ENCODE results near the gene ZNF837. TPM values are rescaled to one million over a fixed set of nuclear protein-coding genes. Genes with fewer than 3 reads are reported as not detected.
A peak's percentile ranks its signal among the peaks of the same experiment; 100 is the strongest.
"Not testable (repeated sequence)": the region's sequence is repeated elsewhere in the genome, so short reads cannot be mapped to it uniquely, and the experiment has no call there.

The ZNF837 gene
- total RNA-seq, 2 donors from 2014 or later = 0.71 to 0.86 TPM

DNA sequence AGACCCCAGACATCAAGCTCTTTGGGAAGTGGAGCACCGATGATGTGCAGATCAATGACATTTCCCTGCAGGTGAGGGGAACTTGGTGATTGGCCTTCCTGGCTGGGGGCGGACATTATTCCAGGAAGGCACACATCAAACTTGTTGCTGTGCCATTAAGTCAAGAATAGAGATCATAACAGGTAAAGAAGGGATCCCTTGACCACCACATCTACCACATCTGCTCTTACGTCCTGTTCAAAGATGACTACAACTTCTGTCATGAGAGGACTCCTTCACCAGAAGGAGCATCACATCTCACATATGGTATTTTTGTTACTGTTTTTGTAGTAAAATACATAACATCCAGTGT lies 7.3 kb upstream of the ZNF837 start:
- peak overlapping the region; percentile 93 to 95 for H3K27ac Mint-ChIP-seq
- ATAC-seq = no peak
- H3K36me3 Mint-ChIP-seq = peaks cover 14% of the 10 kb centered on the region
- no peak for DNase-seq (ENCODE audit: low spot score)
- peak overlapping the region; percentile 90 for H3K4me3 Mint-ChIP-seq
- H3K9me3 Mint-ChIP-seq = no peaks in the 10 kb centered on the region
- H3K27me3 Mint-ChIP-seq = no peaks in the 10 kb centered on the region
- peaks cover 24 to 28% of the 10 kb centered on the region in 2 donors for H3K4me1 Mint-ChIP-seq (ENCODE audit: low read depth in 2 of 2)

DNA sequence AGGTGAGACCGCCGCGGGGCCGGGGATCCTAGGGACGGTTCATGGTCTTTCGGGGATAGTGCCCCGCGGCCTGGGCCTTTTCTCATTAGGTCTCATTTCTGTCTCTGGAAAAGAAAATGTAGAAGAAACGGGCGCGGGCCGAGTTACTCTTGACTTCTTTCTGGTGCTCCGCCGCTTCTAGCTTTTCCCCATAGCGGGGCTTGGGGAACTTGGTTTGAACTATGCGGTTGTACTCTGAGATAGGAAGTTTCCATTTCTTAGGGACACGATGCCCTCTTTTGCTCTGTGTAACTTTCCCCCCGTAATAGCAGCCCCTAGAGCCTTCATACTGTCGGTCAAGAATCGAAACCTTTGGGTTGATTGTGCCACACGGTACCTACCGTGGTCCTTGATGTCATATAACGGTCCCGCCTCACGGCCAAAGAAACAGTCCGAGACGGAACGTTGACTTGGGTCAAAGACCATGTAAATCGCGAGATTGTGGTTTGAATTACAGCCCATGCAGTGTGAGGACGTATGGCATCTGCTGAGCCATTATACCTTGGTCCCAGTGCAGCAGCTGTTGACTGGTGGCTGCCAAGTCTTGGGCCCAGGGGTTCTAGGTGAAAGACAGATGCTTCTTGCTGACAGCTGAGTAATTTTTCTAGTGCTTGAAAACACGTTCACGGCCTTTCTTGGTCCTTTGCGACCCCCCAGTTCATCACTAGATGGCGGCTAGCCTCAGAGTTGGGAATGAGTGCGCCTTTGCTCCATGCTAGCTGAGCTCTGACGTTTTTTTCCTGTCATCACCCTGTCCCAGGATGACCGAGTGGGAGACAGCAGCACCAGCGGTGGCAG lies 6.7 kb upstream of the ZNF837 start:
- H3K27me3 Mint-ChIP-seq = no peaks in the 10 kb centered on the region
- H3K4me1 Mint-ChIP-seq (ENCODE audit: low read depth in 2 of 2) = peaks cover 21 to 28% of the 10 kb centered on the region in 2 donors
- peaks cover 14% of the 10 kb centered on the region for H3K36me3 Mint-ChIP-seq
- no peak for DNase-seq (ENCODE audit: low spot score)
- no peaks in the 10 kb centered on the region for H3K9me3 Mint-ChIP-seq
- H3K4me3 Mint-ChIP-seq = peak overlapping the region; percentile 90
- ATAC-seq = no peak
- H3K27ac Mint-ChIP-seq = peak overlapping the region; percentile 93 to 95

DNA sequence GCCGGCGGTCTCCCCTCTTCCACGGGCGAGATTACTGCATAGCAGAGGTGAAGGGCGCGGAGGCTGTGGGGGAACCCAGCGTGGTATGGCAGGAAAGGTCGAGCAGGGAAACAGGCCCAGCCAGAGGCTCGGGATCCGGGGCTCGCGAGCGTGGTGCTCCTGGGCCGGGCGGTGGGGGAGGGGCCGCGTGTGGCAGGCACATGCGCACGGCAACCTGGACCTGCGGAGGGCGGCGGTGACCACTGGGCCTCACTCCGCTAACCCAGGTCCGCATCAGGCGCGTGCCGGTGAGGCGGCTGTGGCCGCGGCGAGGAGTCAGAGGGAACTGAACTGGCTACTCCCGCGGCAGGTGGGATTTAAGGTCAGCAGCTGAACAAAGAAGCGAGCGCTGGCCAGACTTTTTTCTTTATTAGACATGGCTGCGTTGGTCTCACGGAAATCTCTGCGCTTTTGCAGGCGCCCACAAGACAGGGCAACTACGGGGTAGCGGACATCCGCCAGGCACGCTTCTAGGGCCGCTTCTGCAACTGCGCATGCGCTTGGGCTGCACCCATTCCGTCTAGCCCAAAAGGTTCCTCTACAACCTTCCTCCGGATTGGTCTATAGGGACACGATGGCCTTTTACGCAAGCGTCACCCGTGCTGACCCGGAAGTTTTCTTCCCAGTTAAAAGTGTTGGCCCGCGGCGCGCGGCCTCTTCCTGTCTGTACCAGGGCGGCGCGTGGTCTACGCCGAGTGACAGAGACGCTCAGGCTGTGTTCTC lies 5.9 kb upstream of the ZNF837 start, which contains the start of gene RPS5:
Gene RPS5, plus strand, starts transcription at position 694 of the 762 bp plus-strand sequence. CDS start 869 bp downstream, outside the sequence.
- ATAC-seq (peak; percentile 95 to 97), DNase-seq (ENCODE audit: low spot score) (peak; percentile 97)
- Mint-ChIP-seq H3K4me1 (ENCODE audit: low read depth in 2 of 2) (peaks cover 25 to 33% of the 10 kb centered on the region in 2 donors), H3K36me3 (peaks cover 14% of the 10 kb centered on the region), H3K9me3 (no peaks in the 10 kb centered on the region), H3K27me3 (no peaks in the 10 kb centered on the region), H3K4me3 (peak within 1 kb of the TSS; percentile 90), H3K27ac (peak within 1 kb of the TSS; percentile 93 to 95)

DNA sequence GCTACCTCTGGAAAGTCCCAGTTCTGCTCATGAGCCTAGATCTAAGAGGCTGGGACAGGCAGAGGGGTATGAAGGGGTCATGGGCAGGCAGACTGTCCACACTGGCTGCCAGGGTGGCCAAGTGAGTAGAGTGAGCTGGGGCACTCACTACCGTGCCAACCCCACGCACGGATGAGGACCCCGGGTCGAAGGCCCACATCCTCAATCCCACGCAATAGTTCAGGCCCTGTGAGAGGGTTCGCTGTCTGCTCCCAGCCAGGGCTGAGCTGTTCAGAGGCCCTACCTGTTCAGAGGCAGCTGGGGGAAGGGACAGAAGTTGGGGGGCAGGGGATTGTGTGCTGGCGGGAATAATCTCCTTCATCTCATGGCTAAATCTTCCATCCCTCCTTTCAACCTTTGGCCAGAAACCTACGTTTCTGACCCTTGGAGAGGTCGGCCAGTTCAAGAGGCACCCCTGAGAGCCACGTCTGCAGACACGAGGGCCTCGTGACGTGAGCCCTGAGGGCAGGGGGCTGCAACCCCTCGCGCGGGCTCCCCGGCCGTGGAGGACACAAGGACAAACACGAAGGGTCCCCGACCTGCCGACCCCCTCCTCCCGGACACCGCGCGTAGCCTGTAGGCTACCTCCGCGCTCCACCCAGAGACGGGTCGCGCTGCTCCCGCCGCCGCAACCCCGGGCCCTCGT lies 5.2 kb upstream of the ZNF837 start:
- H3K4me1 Mint-ChIP-seq (ENCODE audit: low read depth in 2 of 2) = peaks cover 25 to 32% of the 10 kb centered on the region in 2 donors
- H3K4me3 Mint-ChIP-seq = peak overlapping the region; percentile 90
- DNase-seq (ENCODE audit: low spot score) (no peak), ATAC-seq (peak; percentile 0 to 12)
- peak overlapping the region; percentile 93 to 95 for H3K27ac Mint-ChIP-seq
- no peaks in the 10 kb centered on the region for H3K27me3 Mint-ChIP-seq
- H3K36me3 Mint-ChIP-seq = peaks cover 14% of the 10 kb centered on the region
- no peaks in the 10 kb centered on the region for H3K9me3 Mint-ChIP-seq

DNA sequence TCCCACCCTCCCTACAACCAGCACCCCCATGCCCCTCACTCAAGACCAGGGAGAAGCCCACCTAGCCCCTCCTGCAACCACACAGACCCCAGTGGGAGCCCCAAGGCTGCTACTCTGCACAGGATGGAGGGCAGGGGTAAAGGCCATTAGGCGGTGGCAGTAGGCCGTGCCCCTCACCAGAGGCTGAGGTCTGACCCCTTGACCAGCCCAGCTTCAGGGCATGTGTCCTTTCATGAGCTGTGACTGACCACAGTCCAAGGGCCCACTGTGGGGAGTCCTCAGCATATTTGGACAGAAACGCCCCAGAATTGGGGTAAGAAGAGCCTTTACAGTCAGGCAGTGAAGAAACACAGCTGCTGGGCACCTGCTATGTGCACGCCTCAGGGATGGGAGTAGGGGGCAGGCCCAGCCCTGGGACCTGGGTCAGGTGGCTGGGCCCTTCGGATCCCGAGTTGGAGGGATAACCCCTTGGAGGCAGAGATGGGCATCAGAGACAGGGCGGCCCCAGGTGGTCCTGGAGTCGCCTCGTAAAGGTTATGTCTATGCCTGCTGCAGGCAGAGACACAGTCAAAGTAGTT lies 4.6 kb upstream of the ZNF837 start:
- Mint-ChIP-seq H3K4me3 (peak overlapping the region; percentile 90), H3K4me1 (ENCODE audit: low read depth in 2 of 2) (peaks cover 21 to 29% of the 10 kb centered on the region in 2 donors), H3K27ac (peak overlapping the region; percentile 93 to 95), H3K27me3 (no peaks in the 10 kb centered on the region), H3K36me3 (peaks cover 14% of the 10 kb centered on the region), H3K9me3 (no peaks in the 10 kb centered on the region)
- ATAC-seq (no peak), DNase-seq (ENCODE audit: low spot score) (no peak)

DNA sequence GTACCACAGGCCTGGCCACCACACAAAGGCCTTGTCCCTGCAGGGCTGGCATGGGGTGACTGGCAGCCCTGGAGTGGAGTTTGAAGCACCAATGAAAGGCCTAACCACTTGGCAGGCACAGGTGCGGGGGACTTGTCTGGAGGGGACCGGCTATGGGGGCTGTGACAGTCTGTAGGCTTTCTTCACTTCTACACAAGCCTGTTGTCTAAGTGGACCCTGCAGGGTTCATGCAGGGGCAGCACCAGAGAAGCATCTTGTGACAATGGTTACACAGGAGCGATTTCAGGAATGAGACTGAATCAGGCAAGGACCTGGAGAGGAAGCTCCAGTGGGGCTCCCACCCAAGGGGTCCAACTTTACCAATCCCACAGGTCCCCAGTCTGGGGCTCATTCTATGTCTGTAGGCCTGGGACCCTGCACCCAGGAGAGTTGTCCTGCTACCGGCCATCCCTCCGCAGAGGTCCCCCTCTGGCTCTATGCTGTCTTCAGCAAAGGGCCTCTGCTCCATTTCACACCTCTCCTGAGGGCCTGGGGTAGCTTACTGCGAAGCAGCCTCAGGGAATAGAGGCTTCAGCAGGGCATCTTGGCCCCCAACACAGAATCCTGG lies 2.3 kb upstream of the ZNF837 start:
- Mint-ChIP-seq H3K9me3 (no peaks in the 10 kb centered on the region), H3K27me3 (no peaks in the 10 kb centered on the region), H3K36me3 (peaks cover 4% of the 10 kb centered on the region), H3K4me3 (no peak overlapping the region), H3K4me1 (ENCODE audit: low read depth in 2 of 2) (peaks cover 26 to 30% of the 10 kb centered on the region in 2 donors), H3K27ac (peak overlapping the region; percentile 67 to 95)
- DNase-seq (ENCODE audit: low spot score) = no peak
- no peak for ATAC-seq

DNA sequence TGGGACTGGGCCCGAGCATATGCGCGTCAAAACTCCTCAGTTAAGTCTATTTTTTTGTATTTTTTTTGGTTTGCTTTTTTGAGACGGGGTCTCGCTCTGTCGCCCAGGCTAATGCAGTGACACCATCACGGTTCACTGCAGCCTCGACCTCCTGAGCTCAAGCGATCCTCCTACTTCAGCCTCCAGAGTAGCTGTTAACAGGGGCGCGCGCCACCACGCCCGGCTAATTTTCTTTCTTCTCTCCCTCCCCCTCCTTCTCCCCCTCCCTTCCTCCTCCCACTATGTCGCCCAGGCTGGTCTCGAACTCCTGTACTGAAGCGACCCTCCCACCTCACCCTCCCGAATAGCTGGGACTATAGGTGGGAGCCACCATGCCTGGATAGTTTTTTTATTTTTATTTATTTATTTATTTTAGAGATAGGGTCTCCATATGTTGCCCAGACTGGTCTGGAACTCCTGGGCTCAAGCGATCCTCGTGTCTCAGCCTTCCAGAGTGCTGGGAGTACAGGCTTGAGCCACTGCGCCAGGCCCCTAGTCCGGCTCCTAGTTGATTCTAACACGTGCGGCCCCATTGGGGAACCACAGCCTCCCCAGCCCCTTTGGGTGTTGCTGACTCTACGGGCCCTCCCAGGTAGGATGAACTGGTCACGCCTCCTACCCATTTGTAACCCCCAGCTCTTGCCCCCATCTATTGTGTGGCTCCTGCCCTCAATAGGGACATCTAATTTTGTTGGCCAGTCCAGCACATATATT lies 806 bp upstream of the ZNF837 start:
- H3K36me3 Mint-ChIP-seq = no peaks in the 10 kb centered on the region
- H3K27me3 Mint-ChIP-seq = no peaks in the 10 kb centered on the region
- H3K27ac Mint-ChIP-seq = peak overlapping the region; percentile 83 to 95
- ATAC-seq (no peak), DNase-seq (ENCODE audit: low spot score) (no peak)
- peaks cover 17 to 18% of the 10 kb centered on the region in 2 donors for H3K4me1 Mint-ChIP-seq (ENCODE audit: low read depth in 2 of 2)
- peak overlapping the region; percentile 91 for H3K4me3 Mint-ChIP-seq
- no peaks in the 10 kb centered on the region for H3K9me3 Mint-ChIP-seq

DNA sequence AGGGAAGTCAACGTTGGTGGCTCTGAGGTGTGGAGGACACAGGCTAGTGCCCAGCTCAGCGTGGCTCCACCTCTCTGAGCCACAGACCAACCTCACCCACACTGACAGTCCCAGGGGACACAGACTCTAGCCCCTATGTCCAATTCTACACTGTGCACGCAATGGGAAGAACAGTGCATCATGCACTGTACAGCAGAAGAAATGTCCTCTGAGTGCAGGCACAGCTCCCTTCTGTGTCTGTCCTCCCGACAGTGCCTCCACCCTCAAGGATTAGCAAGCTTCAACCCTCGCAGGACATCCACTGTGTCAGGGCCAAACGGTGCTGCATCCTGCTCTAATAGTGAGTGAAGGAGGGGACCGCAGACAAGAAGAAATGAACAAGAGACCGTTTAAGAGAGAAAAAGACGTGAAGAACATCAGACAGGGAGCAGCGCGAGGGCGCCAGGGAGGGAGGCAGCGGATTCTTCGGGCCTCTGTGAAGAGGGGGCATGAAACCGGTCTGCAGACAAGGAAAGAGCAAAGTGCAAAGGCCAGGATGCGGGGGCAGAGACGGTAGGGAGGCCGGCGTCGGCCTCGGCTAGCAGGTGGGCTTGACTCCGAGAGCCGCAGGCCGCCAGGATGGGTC lies 681 bp downstream of the ZNF837 start:
- DNase-seq (ENCODE audit: low spot score) = no peak
- peak overlapping the region; percentile 83 to 95 for H3K27ac Mint-ChIP-seq
- ATAC-seq = no peak
- no peaks in the 10 kb centered on the region for H3K27me3 Mint-ChIP-seq
- H3K36me3 Mint-ChIP-seq = no peaks in the 10 kb centered on the region
- H3K9me3 Mint-ChIP-seq = no peaks in the 10 kb centered on the region
- H3K4me1 Mint-ChIP-seq (ENCODE audit: low read depth in 2 of 2) = peaks cover 14 to 17% of the 10 kb centered on the region in 2 donors
- peak overlapping the region; percentile 91 for H3K4me3 Mint-ChIP-seq

DNA sequence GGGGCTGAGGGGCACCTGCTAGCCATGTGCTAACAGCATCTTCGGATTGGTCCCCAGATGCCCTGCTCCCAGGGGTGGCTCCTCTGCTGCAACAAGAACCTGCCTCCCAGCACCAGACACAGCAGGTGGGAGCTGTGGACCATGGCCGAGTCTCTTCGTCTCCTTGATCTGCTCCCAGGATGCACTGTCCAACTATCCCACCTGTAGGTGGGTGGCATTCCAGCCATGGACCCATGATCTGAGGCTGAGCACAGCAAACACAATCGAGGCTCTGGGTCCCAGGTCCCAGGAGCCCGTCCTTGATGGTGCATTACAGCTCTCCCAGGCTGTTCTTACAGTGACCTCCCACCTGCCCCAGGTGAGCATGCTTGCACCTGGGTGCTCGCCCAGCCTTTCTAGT lies 1.6 kb downstream of the ZNF837 start:
- peak overlapping the region; percentile 91 for H3K4me3 Mint-ChIP-seq
- no peaks in the 10 kb centered on the region for H3K27me3 Mint-ChIP-seq
- no peaks in the 10 kb centered on the region for H3K36me3 Mint-ChIP-seq
- ATAC-seq = no peak
- H3K4me1 Mint-ChIP-seq (ENCODE audit: low read depth in 2 of 2) = peaks cover 14 to 17% of the 10 kb centered on the region in 2 donors
- no peak for DNase-seq (ENCODE audit: low spot score)
- H3K9me3 Mint-ChIP-seq = no peaks in the 10 kb centered on the region
- H3K27ac Mint-ChIP-seq = peak overlapping the region; percentile 83 to 95

DNA sequence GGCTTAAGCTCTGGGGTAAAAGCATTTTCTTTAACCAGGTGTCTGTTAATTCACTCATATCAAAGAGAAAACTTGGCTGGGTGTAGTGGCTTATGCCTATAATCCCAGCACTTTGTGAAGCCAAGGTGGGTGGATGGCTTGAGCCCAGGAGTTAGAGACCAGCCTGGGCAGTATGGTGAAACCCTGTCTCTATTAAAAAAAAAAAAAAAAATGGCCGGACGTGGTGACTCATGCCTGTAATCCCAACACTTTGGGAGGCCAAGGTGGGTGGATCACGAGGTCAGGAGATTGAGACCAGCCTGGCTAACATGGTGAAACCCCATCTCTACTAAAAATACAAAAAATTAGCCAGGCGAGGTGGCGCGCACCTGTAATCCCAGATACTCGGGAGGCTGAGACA lies 4.1 kb downstream of the ZNF837 start:
- H3K27me3 Mint-ChIP-seq; H3K4me3 Mint-ChIP-seq; DNase-seq (ENCODE audit: low spot score); H3K9me3 Mint-ChIP-seq; ATAC-seq; H3K27ac Mint-ChIP-seq; H3K36me3 Mint-ChIP-seq: not testable (repeated sequence)
- peaks cover 12% of the 10 kb centered on the region in 2 donors for H3K4me1 Mint-ChIP-seq (ENCODE audit: low read depth in 2 of 2)

DNA sequence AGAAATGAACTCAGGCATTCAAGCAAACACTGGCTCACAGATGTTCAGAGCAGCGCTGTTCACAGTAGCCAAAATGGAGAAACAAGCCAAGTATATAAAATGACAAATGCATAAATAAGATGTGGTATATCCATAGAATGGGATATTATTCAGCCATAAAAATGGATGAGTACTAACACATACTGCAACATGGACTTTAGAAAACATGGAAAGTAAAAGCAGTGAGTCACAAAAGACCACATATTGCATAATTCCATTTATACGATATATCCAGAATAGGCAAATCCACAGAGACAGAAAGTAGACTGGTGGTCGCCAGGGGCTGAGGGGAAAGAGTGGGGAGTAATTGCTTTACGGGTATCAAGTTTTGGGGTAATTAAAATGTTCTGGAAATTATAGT lies 6.6 kb downstream of the ZNF837 start:
- H3K27ac Mint-ChIP-seq = no peak overlapping the region
- DNase-seq (ENCODE audit: low spot score) = no peak
- no peak overlapping the region for H3K4me3 Mint-ChIP-seq
- no peaks in the 10 kb centered on the region for H3K9me3 Mint-ChIP-seq
- no peaks in the 10 kb centered on the region for H3K27me3 Mint-ChIP-seq
- H3K36me3 Mint-ChIP-seq = no peaks in the 10 kb centered on the region
- ATAC-seq = no peak
- H3K4me1 Mint-ChIP-seq (ENCODE audit: low read depth in 2 of 2) = peaks cover 0 to 3% of the 10 kb centered on the region in 2 donors
